IMR-90 (cell line): ENCODE data around the gene IL36RN. TPM values are rescaled to one million over a fixed set of nuclear protein-coding genes. Genes with fewer than 3 reads are reported as not detected.
A peak's percentile ranks its signal among the peaks of the same experiment; 100 is the strongest.

Source experiments
- ATAC-seq: fragments of 200-7000 bp; cut with Tn5 transposase; 2 replicates; pipeline ENCODE4 v1.9.1; 2020; ENCODE audit warnings: low read depth, mild to moderate bottlenecking, moderate library complexity
- BruUV-seq: library from RNA; stranded (reverse); fragments of 400-500 nt; replicated peaks from 2 replicates; lab custom pipeline; 2021; lab: Mats Ljungman, UMichigan
- CTCF ChIA-PET: fragments of 300-600 bp; formaldehyde crosslinking; extraction: SDS; loops from one replicate; lab custom pipeline; 2021; ENCODE audit warnings: antibody characterized with exemption; lab: Yijun Ruan, JAX
- POLR2A ChIA-PET: fragments of 300-600 bp; sonication (Branson Sonifier 250); formaldehyde crosslinking; loops from one replicate; lab custom pipeline; 2022; ENCODE audit warnings: antibody characterized with exemption; ENCODE audit not compliant: unreplicated experiment; lab: Charles Lee
- DNase-seq: peaks from one replicate; pipeline ENCODE4 v3.0.0; 2013
- H2AFZ ChIP-seq: replicated peaks from 2 replicates; pipeline ENCODE3; 2013; ENCODE audit warnings: low read length, mild to moderate bottlenecking; ENCODE audit not compliant: poor library complexity
- H2AK5ac ChIP-seq: 2 replicates; pipeline ENCODE4 v1.6.1; 2013; ENCODE audit warnings: low read depth, low read length, inconsistent platforms
- H2AK9ac ChIP-seq: replicated peaks from 2 replicates; pipeline ENCODE3; 2013; ENCODE audit warnings: mild to moderate bottlenecking, low read depth, low read length, moderate library complexity; ENCODE audit not compliant: poor library complexity
- H2BK120ac ChIP-seq: 2 replicates; pipeline ENCODE4 v1.6.1; 2013; ENCODE audit warnings: low read depth, low read length, inconsistent platforms
- H2BK15ac ChIP-seq: 3 replicates; pipeline ENCODE4 v1.6.1; 2013; ENCODE audit warnings: low read depth, low read length, inconsistent platforms
- H2BK20ac ChIP-seq: 2 replicates; pipeline ENCODE4 v1.6.1; 2013; ENCODE audit warnings: low read depth, mild to moderate bottlenecking, inconsistent platforms, low read length, moderate library complexity
- H2BK5ac ChIP-seq: 2 replicates; pipeline ENCODE4 v1.6.1; 2013; ENCODE audit warnings: mild to moderate bottlenecking, low read depth, low read length, inconsistent platforms; ENCODE audit not compliant: poor library complexity, severe bottlenecking
- H3K14ac ChIP-seq: replicated peaks from 2 replicates; pipeline ENCODE4 v1.6.1; 2013; ENCODE audit warnings: low read depth, low read length, inconsistent platforms
- H3K18ac ChIP-seq: 2 replicates; pipeline ENCODE4 v1.6.1; 2013; ENCODE audit warnings: low read depth, low read length, control low read depth
- H3K23ac ChIP-seq: 2 replicates; pipeline ENCODE4 v1.6.1; 2013; ENCODE audit warnings: low read depth, low read length, inconsistent platforms
- H3K27ac ChIP-seq: 2 replicates; pipeline ENCODE4 v1.5.1; 2013; ENCODE audit warnings: mild to moderate bottlenecking, control low read depth, low read length; ENCODE audit not compliant: insufficient read depth
- H3K27me3 ChIP-seq: 2 replicates; pipeline ENCODE4 v1.6.1; 2013; ENCODE audit warnings: low read length; ENCODE audit not compliant: control insufficient read depth, insufficient read depth
- H3K36me3 ChIP-seq: 2 replicates; pipeline ENCODE4 v1.6.1; 2013; ENCODE audit warnings: low read length, mixed read lengths; ENCODE audit not compliant: control insufficient read depth, insufficient read depth
- H3K4ac ChIP-seq: 2 replicates; pipeline ENCODE4 v1.6.1; 2013; ENCODE audit warnings: low read depth, low read length, inconsistent platforms
- H3K4me1 ChIP-seq: 2 replicates; pipeline ENCODE4 v1.6.1; 2013; ENCODE audit warnings: low read length, mixed read lengths; ENCODE audit not compliant: control insufficient read depth, insufficient read depth
- H3K4me2 ChIP-seq: 2 replicates; pipeline ENCODE4 v1.6.1; 2013; ENCODE audit warnings: low read depth, mild to moderate bottlenecking, control low read depth, low read length, moderate library complexity
- H3K4me3 ChIP-seq: 2 replicates; pipeline ENCODE4 v1.5.1; 2013; ENCODE audit warnings: low read depth, mild to moderate bottlenecking, control low read depth, low read length, moderate library complexity; ENCODE audit not compliant: insufficient read depth
- H3K56ac ChIP-seq: 2 replicates; pipeline ENCODE4 v1.6.1; 2013; ENCODE audit warnings: low read length, inconsistent platforms; ENCODE audit not compliant: insufficient read depth; ENCODE audit errors: extremely low read depth
- H3K79me1 ChIP-seq, 2 experiments: 2 replicates each; pipeline ENCODE4 v1.6.1; 2013; ENCODE audit warnings: low read length in 2 of 2, inconsistent platforms in 1 of 2, low read depth in 1 of 2
- H3K9ac ChIP-seq: 2 replicates; pipeline ENCODE4 v1.6.1; 2013; ENCODE audit warnings: low read depth, low read length, control low read depth
- H3K9me1 ChIP-seq: 2 replicates; pipeline ENCODE4 v1.6.1; 2013; ENCODE audit warnings: low read length, inconsistent platforms; ENCODE audit not compliant: insufficient read depth
- H3K9me3 ChIP-seq: 2 replicates; pipeline ENCODE4 v1.6.1; 2013; ENCODE audit warnings: low read length; ENCODE audit not compliant: control insufficient read depth, insufficient read depth
- H4K20me1 ChIP-seq: 2 replicates; pipeline ENCODE4 v1.6.1; 2013; ENCODE audit warnings: low read length, inconsistent platforms; ENCODE audit not compliant: insufficient read depth
- H4K5ac ChIP-seq: 2 replicates; pipeline ENCODE4 v1.6.1; 2013; ENCODE audit warnings: mild to moderate bottlenecking, low read depth, low read length, control low read depth
- H4K8ac ChIP-seq, 2 experiments: 2 replicates each; pipeline ENCODE4 v1.6.1; 2013; ENCODE audit warnings: low read depth in 2 of 2, low read length in 2 of 2, control low read depth in 1 of 2, inconsistent platforms in 1 of 2
- H4K91ac ChIP-seq: 2 replicates; pipeline ENCODE4 v1.6.1; 2013; ENCODE audit warnings: low read depth, low read length, inconsistent platforms; ENCODE audit not compliant: insufficient read depth
- BHLHE40 ChIP-seq: fragments of 150-350 bp; IDR thresholded peaks from 2 replicates; pipeline ENCODE4 v1.6.1; 2016; ENCODE audit warnings: mild to moderate bottlenecking, low read depth, low read length
- CEBPB ChIP-seq: IDR thresholded peaks from 2 replicates; pipeline ENCODE4 v1.6.1; 2012; ENCODE audit warnings: low read depth, low read length, improper control_type of control experiment
- CHD1 ChIP-seq: IDR thresholded peaks from 2 replicates; pipeline ENCODE4 v1.6.1; 2012; ENCODE audit warnings: low read depth, low read length, improper control_type of control experiment
- FOS ChIP-seq: fragments of 150-350 bp; IDR thresholded peaks from 2 replicates; pipeline ENCODE4 v1.6.1; 2016; ENCODE audit warnings: low read depth, low read length
- MAFK ChIP-seq: IDR thresholded peaks from 2 replicates; pipeline ENCODE4 v1.6.1; 2012; ENCODE audit warnings: low read depth, low read length, improper control_type of control experiment
- MXI1 ChIP-seq: IDR thresholded peaks from 2 replicates; pipeline ENCODE4 v1.6.1; 2012; ENCODE audit warnings: low read depth, mild to moderate bottlenecking, low read length, moderate library complexity, borderline replicate concordance
- NFE2L2 ChIP-seq: fragments of 150-350 bp; IDR thresholded peaks from 2 replicates; pipeline ENCODE4 v1.6.1; 2016; ENCODE audit warnings: low read depth, mild to moderate bottlenecking, low read length
- RCOR1 ChIP-seq: IDR thresholded peaks from 2 replicates; pipeline ENCODE4 v1.6.1; 2012; ENCODE audit warnings: mild to moderate bottlenecking, low read length, improper control_type of control experiment; ENCODE audit not compliant: insufficient replicate concordance
- WGBS, 2 experiments: methylation state at CpG; one replicate each; pipeline versions ENCODE4 v1.1.5 to v1.1.7; 2013; ENCODE audit warnings: missing lambda C conversion rate in 2 of 2; ENCODE audit not compliant: insufficient read length in 1 of 2; ENCODE audit errors: extremely low coverage in 2 of 2; 5-methylcytosine and 5-hydroxymethylcytosine counted together
- dilution Hi-C: fragments of 300-500 bp; cut with HindIII; formaldehyde crosslinking; loops from one replicate; pipeline ENCODE4 v1.14.3; 2018; ENCODE audit warnings: low sequenced_read_pairs; ENCODE audit not compliant: unreplicated experiment
- in situ Hi-C: fragments of 300-500 bp; cut with MboI; formaldehyde crosslinking; loops from 3 replicates; pipeline ENCODE4 v1.14.3; 2019; ENCODE audit warnings: low sequenced_read_pairs, inconsistent platforms, mixed read lengths
- intact Hi-C: fragments of 100-400 bp; cut with micrococcal nuclease; formaldehyde crosslinking; loops from 2 replicates; pipeline ENCODE4 v1.10.0; 2022
- polyA plus RNA-seq, 3 experiments: library from polyadenylated mRNA; depleted of rRNA; stranded (reverse); fragments of >200 nt; gene quantifications; 2 replicates each; pipeline ENCODE4 v1.2.3, GENCODE V29; 2012; ENCODE audit warnings: low replicate concordance in 1 of 3
- total RNA-seq: library from RNA; depleted of rRNA; stranded (reverse); fragments of >200 nt; gene quantifications from 2 replicates; pipeline ENCODE4 v1.2.3, GENCODE V29; 2012
- TF ChIP-seq, protein P1 (sequence below): fragments of 150-350 bp; IDR thresholded peaks from 2 replicates; pipeline ENCODE4 v1.6.1; 2017; ENCODE audit warnings: mild to moderate bottlenecking, antibody characterized with exemption, low read length, low read depth
- TF ChIP-seq, protein P2 (sequence below): fragments of 150-350 bp; IDR thresholded peaks from 2 replicates; pipeline ENCODE4 v1.6.1; 2016; ENCODE audit warnings: low read depth, mild to moderate bottlenecking, low read length, moderate library complexity, borderline replicate concordance
- TF ChIP-seq, protein P3 (sequence below): conservative IDR thresholded peaks from 2 replicates; pipeline ENCODE4 v1.5.1; 2012; ENCODE audit warnings: mild to moderate bottlenecking, low read depth, low read length, improper control_type of control experiment

IL36RN gene
- total and polyA plus RNA-seq, 2 of the 4 experiments (the other 2 are of a cell fraction) = not detected

DNA sequence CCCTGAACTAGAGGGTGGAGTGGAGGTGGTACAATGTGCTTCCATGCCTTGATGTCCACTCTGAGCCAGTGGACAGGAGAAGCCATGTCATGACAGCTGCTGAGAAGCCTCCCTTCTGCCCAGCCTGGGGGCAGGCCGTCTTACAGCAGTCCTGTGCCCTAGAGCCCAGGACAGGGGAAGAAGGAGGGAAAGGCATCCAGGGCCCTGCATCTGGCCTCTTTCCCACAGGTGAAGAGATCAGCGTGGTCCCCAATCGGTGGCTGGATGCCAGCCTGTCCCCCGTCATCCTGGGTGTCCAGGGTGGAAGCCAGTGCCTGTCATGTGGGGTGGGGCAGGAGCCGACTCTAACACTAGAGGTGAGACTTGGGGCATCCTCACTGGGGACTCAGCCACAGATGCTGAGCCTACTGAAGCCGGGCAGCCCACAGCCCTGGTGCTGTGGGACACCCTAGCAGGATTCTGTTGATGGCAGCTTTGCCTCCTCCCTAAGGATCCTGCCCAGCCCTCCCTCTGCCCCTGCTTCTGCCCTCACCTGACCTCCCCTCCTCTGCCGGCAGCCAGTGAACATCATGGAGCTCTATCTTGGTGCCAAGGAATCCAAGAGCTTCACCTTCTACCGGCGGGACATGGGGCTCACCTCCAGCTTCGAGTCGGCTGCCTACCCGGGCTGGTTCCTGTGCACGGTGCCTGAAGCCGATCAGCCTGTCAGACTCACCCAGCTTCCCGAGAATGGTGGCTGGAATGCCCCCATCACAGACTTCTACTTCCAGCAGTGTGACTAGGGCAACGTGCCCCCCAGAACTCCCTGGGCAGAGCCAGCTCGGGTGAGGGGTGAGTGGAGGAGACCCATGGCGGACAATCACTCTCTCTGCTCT, 3.1 kb downstream of the IL36RN start:
- no peak for ATAC-seq
- Histone ChIP-seq H2AFZ (peak overlapping the region; percentile 11), H2BK20ac (no peak overlapping the region), H4K5ac (no peak overlapping the region), H4K8ac (no peak overlapping the region), H3K9ac (no peak overlapping the region), H3K9me1 (no peaks in the 10 kb centered on the region), H3K4me2 (no peak overlapping the region), H2AK5ac (no peak overlapping the region), H3K27me3 (peaks cover 3% of the 10 kb centered on the region), H4K91ac (no peak overlapping the region), H2BK120ac (no peak overlapping the region), H4K20me1 (no peaks in the 10 kb centered on the region), H3K79me1 (no peaks in the 10 kb centered on the region), H3K4me1 (no peaks in the 10 kb centered on the region), H3K4ac (no peak overlapping the region), H2BK5ac (no peak overlapping the region), H3K56ac (no peak overlapping the region), H3K36me3 (no peaks in the 10 kb centered on the region), H3K27ac (no peak overlapping the region), H3K14ac (no peak overlapping the region), H3K23ac (no peak overlapping the region), H2BK15ac (no peak overlapping the region), H3K4me3 (no peak overlapping the region), H2AK9ac (no peak overlapping the region), H3K18ac (no peak overlapping the region), H3K9me3 (no peaks in the 10 kb centered on the region)
- no TSS peak for BruUV-seq
- dilution Hi-C loops = no loop called here
- TF ChIP-seq FOS = no peak
- TF ChIP-seq, protein P1, sequence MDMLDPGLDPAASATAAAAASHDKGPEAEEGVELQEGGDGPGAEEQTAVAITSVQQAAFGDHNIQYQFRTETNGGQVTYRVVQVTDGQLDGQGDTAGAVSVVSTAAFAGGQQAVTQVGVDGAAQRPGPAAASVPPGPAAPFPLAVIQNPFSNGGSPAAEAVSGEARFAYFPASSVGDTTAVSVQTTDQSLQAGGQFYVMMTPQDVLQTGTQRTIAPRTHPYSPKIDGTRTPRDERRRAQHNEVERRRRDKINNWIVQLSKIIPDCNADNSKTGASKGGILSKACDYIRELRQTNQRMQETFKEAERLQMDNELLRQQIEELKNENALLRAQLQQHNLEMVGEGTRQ = no peak
- no peak for TF ChIP-seq CHD1
- TF ChIP-seq, protein P2, sequence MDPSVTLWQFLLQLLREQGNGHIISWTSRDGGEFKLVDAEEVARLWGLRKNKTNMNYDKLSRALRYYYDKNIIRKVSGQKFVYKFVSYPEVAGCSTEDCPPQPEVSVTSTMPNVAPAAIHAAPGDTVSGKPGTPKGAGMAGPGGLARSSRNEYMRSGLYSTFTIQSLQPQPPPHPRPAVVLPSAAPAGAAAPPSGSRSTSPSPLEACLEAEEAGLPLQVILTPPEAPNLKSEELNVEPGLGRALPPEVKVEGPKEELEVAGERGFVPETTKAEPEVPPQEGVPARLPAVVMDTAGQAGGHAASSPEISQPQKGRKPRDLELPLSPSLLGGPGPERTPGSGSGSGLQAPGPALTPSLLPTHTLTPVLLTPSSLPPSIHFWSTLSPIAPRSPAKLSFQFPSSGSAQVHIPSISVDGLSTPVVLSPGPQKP = no peak
- no peak for TF ChIP-seq MXI1
- no peak for TF ChIP-seq MAFK
- TF ChIP-seq, protein P3, sequence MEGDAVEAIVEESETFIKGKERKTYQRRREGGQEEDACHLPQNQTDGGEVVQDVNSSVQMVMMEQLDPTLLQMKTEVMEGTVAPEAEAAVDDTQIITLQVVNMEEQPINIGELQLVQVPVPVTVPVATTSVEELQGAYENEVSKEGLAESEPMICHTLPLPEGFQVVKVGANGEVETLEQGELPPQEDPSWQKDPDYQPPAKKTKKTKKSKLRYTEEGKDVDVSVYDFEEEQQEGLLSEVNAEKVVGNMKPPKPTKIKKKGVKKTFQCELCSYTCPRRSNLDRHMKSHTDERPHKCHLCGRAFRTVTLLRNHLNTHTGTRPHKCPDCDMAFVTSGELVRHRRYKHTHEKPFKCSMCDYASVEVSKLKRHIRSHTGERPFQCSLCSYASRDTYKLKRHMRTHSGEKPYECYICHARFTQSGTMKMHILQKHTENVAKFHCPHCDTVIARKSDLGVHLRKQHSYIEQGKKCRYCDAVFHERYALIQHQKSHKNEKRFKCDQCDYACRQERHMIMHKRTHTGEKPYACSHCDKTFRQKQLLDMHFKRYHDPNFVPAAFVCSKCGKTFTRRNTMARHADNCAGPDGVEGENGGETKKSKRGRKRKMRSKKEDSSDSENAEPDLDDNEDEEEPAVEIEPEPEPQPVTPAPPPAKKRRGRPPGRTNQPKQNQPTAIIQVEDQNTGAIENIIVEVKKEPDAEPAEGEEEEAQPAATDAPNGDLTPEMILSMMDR = no peak
- no peak for TF ChIP-seq BHLHE40
- TF ChIP-seq NFE2L2 = no peak
- TF ChIP-seq CEBPB = no peak
- no peak for TF ChIP-seq RCOR1
- CTCF ChIA-PET = no interaction called here
- in situ Hi-C loops = no loop called here
- intact Hi-C loops = no loop called here
- POLR2A ChIA-PET = no interaction called here
- WGBS, 2 experiments = 57% methylated on average over 9 of the region's 18 CpGs; no CpG with 5 or more reads in 1 of the 2 experiments
- no peak for DNase-seq
